Stimulated activated CD4-positive, alpha-beta T cell treated with anti-CD3 and anti-CD28 coated beads, Interleukin-15, amount 100 ng/mL, for 1 hour (primary cell): Measurements from ENCODE around the gene OPA1.

Experiments used
- DNase-seq, 2 donors: peaks; one replicate each; pipeline ENCODE4 v3.0.0-alpha.2; 2020; ENCODE audit warnings: low read depth in 1 of 2, low spot score in 1 of 2

OPA1 gene

GRCh38 chr3:193592841-193593667 is at the start of gene OPA1:
Gene OPA1 (plus strand): TSS chr3:193593208. CDS start chr3:193593378, 170 bp downstream.
- DNase-seq: peak; percentile 79 to 80

GRCh38 chr3:193544289-193544688 is 48.7 kb upstream of the OPA1 start:
- DNase-seq: no peak

- no peak for DNase-seq
Measured at GRCh38 chr3:193545304-193545703, 47.7 kb upstream of the OPA1 start.

- DNase-seq: no peak
Measured at GRCh38 chr3:193546129-193546528, 46.9 kb upstream of the OPA1 start.

GRCh38 chr3:193548406-193548805 is 44.6 kb upstream of the OPA1 start:
- no peak for DNase-seq

GRCh38 chr3:193552923-193553322 is 40.1 kb upstream of the OPA1 start:
- no peak for DNase-seq

GRCh38 chr3:193553586-193553985 is 39.4 kb upstream of the OPA1 start:
- DNase-seq: no peak

GRCh38 chr3:193554811-193555210 is 38.2 kb upstream of the OPA1 start, which contains the start of gene ATP13A4:
Gene ATP13A4 (minus strand): TSS chr3:193554895. CDS start chr3:193554799, 96 bp downstream.
- no peak for DNase-seq

- no peak for DNase-seq
Measured at GRCh38 chr3:193556841-193557240, 36.2 kb upstream of the OPA1 start.

- no peak for DNase-seq
Measured at GRCh38 chr3:193559100-193559499, 33.9 kb upstream of the OPA1 start.

- DNase-seq: no peak
Measured at GRCh38 chr3:193560091-193560490, 32.9 kb upstream of the OPA1 start.

GRCh38 chr3:193560870-193561269 is 32.1 kb upstream of the OPA1 start:
- no peak for DNase-seq

GRCh38 chr3:193563426-193563825 is 29.6 kb upstream of the OPA1 start:
- DNase-seq: no peak

- no peak for DNase-seq
Measured at GRCh38 chr3:193564012-193564411, 29.0 kb upstream of the OPA1 start.

- no peak for DNase-seq
Measured at GRCh38 chr3:193569119-193569518, 23.9 kb upstream of the OPA1 start.

- no peak for DNase-seq
Measured at GRCh38 chr3:193572426-193572908, 20.5 kb upstream of the OPA1 start.

GRCh38 chr3:193573403-193574191 is 19.4 kb upstream of the OPA1 start:
- DNase-seq: no peak

GRCh38 chr3:193574488-193575070 is 18.4 kb upstream of the OPA1 start:
- no peak for DNase-seq

- DNase-seq: no peak
Measured at GRCh38 chr3:193585530-193585929, 7.5 kb upstream of the OPA1 start.

- no peak for DNase-seq
Measured at GRCh38 chr3:193586526-193586925, 6.5 kb upstream of the OPA1 start.

- DNase-seq: no peak
Measured at GRCh38 chr3:193589129-193589528, 3.9 kb upstream of the OPA1 start.

GRCh38 chr3:193589616-193590015 is 3.4 kb upstream of the OPA1 start:
- no peak for DNase-seq
